A549 (cell line): ENCODE results near the gene TRIP6. TPM values are rescaled to one million over a fixed set of nuclear protein-coding genes. Genes with fewer than 3 reads are reported as not detected.
A peak's percentile ranks its signal among the peaks of the same experiment; 100 is the strongest.

Experiments
- ATAC-seq, 2 experiments: fragments of 200-7000 bp in 1 of 2; fragments of >200 bp in 1 of 2; cut with Nextera tagmentation in 1 of 2; cut with Tn5 transposase in 1 of 2; 3 replicates each; pipeline versions ENCODE4 v1.8.0 to v1.9.1; 2018 to 2020; ENCODE audit warnings: mild to moderate bottlenecking in 1 of 2, moderate library complexity in 1 of 2
- CTCF ChIA-PET: fragments of 300-600 bp; sonication (Branson Sonifier 250); formaldehyde crosslinking; extraction: SDS; loops from one replicate; lab custom pipeline; 2021; ENCODE audit warnings: antibody characterized with exemption, inconsistent platforms; lab: Yijun Ruan, JAX
- POLR2A ChIA-PET: fragments of 350-600 bp; formaldehyde crosslinking; extraction: SDS; loops from one replicate; lab custom pipeline; 2021; ENCODE audit warnings: antibody characterized with exemption, inconsistent platforms; lab: Yijun Ruan, JAX
- DNase-seq, 2 experiments: peaks; one replicate each; pipeline versions ENCODE4 v3.0.0 to v3.0.0-alpha.2; 2011 to 2016; ENCODE audit warnings: low read depth in 1 of 2, low spot score in 1 of 2
- FAIRE-seq: peaks from 2 replicates; lab custom pipeline; 2011; peaks lifted over from hg19 to GRCh38; lab: Jason Lieb, UNC
- H3K27ac ChIP-seq, 2 experiments: fragments of >200 bp; sonication (Bioruptor Twin); formaldehyde crosslinking; 3 replicates each; pipeline ENCODE4 v1.5.1; 2016 to 2017
- H3K4me1 ChIP-seq: fragments of >200 bp; sonication (Bioruptor Twin); formaldehyde crosslinking; 3 replicates; pipeline ENCODE4 v1.6.1; 2016
- H3K4me2 ChIP-seq: fragments of >200 bp; sonication (Bioruptor Twin); formaldehyde crosslinking; 3 replicates; pipeline ENCODE4 v1.6.1; 2016
- H3K4me3 ChIP-seq: fragments of >200 bp; sonication (Bioruptor Twin); formaldehyde crosslinking; 3 replicates; pipeline ENCODE4 v1.5.1; 2016
- H3K9me3 ChIP-seq: fragments of >200 bp; sonication (Bioruptor Twin); formaldehyde crosslinking; 3 replicates; pipeline ENCODE4 v1.6.1; 2016
- CBX2 ChIP-seq: fragments of 200-600 bp; sonication (generic); IDR thresholded peaks from 2 replicates; pipeline ENCODE4 v1.6.1; 2016; ENCODE audit warnings: low read depth, mild to moderate bottlenecking, borderline replicate concordance
- CBX8 ChIP-seq: fragments of 200-600 bp; sonication (generic); IDR thresholded peaks from 2 replicates; pipeline ENCODE4 v1.6.1; 2016
- EHF ChIP-seq: fragments of 250-450 bp; sonication (Bioruptor Pico); IDR thresholded peaks from 2 replicates; pipeline ENCODE4 v1.5.0; 2020; ENCODE audit warnings: mild to moderate bottlenecking
- HOXB5 ChIP-seq: fragments of 250-450 bp; sonication (Bioruptor Pico); IDR thresholded peaks from 2 replicates; pipeline ENCODE4 v1.5.0; 2020; ENCODE audit warnings: mild to moderate bottlenecking, moderate library complexity
- JUNB ChIP-seq: fragments of >200 bp; sonication (Bioruptor Twin); formaldehyde crosslinking; IDR thresholded peaks from 2 replicates; pipeline ENCODE4 v1.6.1; 2016
- KDM5A ChIP-seq: fragments of 200-600 bp; sonication (generic); IDR thresholded peaks from 2 replicates; pipeline ENCODE4 v1.6.1; 2016; ENCODE audit warnings: antibody characterized with exemption, mild to moderate bottlenecking
- MYC ChIP-seq: IDR thresholded peaks from 2 replicates; pipeline ENCODE4 v1.6.1; 2012; ENCODE audit warnings: mild to moderate bottlenecking, inconsistent platforms, low read length, improper control_type of control experiment, borderline replicate concordance
- NPAS2 ChIP-seq: fragments of 250-450 bp; sonication (Bioruptor Pico); IDR thresholded peaks from 2 replicates; pipeline ENCODE4 v1.8.0; 2022; ENCODE audit warnings: mild to moderate bottlenecking, moderate library complexity, borderline replicate concordance
- RAD21 ChIP-seq, 2 experiments: fragments of >200 bp in 1 of 2; sonication (Bioruptor Twin) in 1 of 2; formaldehyde crosslinking in 1 of 2; IDR thresholded peaks in 1 of 2; conservative IDR thresholded peaks in 1 of 2; 2 replicates in 1 of 2; 3 replicates in 1 of 2; pipeline ENCODE4 v1.6.1; 2012 to 2018; ENCODE audit warnings: inconsistent platforms in 1 of 2
- SMC3 ChIP-seq: fragments of >200 bp; sonication (Bioruptor Twin); formaldehyde crosslinking; IDR thresholded peaks from 3 replicates; pipeline ENCODE4 v1.6.1; 2018; ENCODE audit warnings: inconsistent platforms
- ZNF302 ChIP-seq: fragments of 250-450 bp; sonication (Bioruptor Pico); IDR thresholded peaks from 2 replicates; pipeline ENCODE4 v1.9.0; 2021; ENCODE audit warnings: inconsistent platforms, mild to moderate bottlenecking, moderate library complexity
- WGBS: methylation state at CpG from one replicate; pipeline ENCODE4 v1.1.6; 2017; ENCODE audit errors: missing lambda C conversion rate; 5-methylcytosine and 5-hydroxymethylcytosine counted together
- polyA plus RNA-seq, 4 experiments: library from polyadenylated mRNA; depleted of rRNA in 3 of 4; stranded (reverse); fragments of >200 nt; fragmentation: RNase III in 1 of 4; extraction: RNeasy Plus Mini Kit Qiagen cat#74134 plus additional on column Dnase treatment in 1 of 4; gene quantifications; 2 replicates in 3 of 4; 3 replicates in 1 of 4; pipeline ENCODE4 v1.2.3, GENCODE V29; 2011 to 2017
- TF ChIP-seq, protein P1 (sequence below): fragments of 200-600 bp; sonication (generic); IDR thresholded peaks from 2 replicates; pipeline ENCODE4 v1.6.1; 2016; ENCODE audit warnings: antibody characterized with exemption, mild to moderate bottlenecking, moderate library complexity

TRIP6 gene
- polyA plus RNA-seq, 2 of the 4 experiments (the other 2 are of a cell fraction) = 18.0 to 38.5 TPM

DNA sequence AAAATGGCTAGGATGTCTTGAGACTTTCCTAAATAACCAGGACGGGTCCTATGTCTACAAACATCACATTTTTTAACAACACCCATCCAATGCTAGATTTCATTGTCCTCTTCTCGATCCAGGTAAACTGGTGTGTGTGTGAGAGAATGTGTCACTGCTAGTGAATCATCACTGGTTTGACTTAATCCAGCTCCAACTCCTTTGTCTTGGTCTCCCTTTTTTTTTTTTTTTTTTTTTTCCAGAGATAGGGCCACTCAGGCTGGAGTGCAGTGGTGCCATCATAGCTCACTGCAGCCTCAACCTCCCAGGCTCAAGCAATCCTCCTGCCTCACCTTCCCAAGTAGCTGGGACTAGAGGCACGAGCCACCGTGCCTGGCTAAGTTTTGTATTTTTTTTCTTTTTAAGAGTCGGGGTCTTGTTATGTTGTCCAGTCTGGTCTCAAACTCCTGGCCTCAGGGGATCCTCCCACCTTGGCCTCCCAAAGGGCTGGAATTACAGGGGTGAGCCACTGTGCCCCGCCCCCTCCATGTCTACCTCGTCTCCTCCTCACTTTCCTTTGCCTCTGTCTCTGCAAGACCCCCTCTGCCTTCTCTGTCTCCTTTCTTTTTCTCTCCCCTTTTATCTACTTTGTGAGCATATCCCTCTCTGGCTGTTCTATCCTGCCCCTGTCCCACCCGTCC is 24.5 kb downstream of the TRIP6 start:
- DNase-seq = peak in 1 of 2 experiments; percentile 48
- WGBS = 58% methylated on average over 8 of the region's 8 CpGs
- Histone ChIP-seq H3K9me3 (no peaks in the 10 kb centered on the region), H3K4me3 (no peak overlapping the region), H3K4me2 (peak overlapping the region; percentile 89; the same call in 1 of the 3 replicates), H3K4me1 (peaks cover 49% of the 10 kb centered on the region), H3K27ac (peak overlapping the region in 1 of 2 experiments; percentile 95; a peak in 1 of 6 replicates)
- TF ChIP-seq CBX8 (no peak), MYC (no peak)
- CTCF ChIA-PET = interaction anchor here (0.8 to 5.0 kb wide), 5 partner anchors 11 to 188 kb away, joined by 3 to 23 read pairs (median 3); no protein-coding TSS in a partner anchor
- ATAC-seq = no peak
- POLR2A ChIA-PET = interaction anchor here (0.6 to 1.6 kb wide), 3 partner anchors 17 to 203 kb away, joined by 3 to 5 read pairs (median 5); partner anchors contain the start of gene SRRT
- peak; percentile 46 for FAIRE-seq

DNA sequence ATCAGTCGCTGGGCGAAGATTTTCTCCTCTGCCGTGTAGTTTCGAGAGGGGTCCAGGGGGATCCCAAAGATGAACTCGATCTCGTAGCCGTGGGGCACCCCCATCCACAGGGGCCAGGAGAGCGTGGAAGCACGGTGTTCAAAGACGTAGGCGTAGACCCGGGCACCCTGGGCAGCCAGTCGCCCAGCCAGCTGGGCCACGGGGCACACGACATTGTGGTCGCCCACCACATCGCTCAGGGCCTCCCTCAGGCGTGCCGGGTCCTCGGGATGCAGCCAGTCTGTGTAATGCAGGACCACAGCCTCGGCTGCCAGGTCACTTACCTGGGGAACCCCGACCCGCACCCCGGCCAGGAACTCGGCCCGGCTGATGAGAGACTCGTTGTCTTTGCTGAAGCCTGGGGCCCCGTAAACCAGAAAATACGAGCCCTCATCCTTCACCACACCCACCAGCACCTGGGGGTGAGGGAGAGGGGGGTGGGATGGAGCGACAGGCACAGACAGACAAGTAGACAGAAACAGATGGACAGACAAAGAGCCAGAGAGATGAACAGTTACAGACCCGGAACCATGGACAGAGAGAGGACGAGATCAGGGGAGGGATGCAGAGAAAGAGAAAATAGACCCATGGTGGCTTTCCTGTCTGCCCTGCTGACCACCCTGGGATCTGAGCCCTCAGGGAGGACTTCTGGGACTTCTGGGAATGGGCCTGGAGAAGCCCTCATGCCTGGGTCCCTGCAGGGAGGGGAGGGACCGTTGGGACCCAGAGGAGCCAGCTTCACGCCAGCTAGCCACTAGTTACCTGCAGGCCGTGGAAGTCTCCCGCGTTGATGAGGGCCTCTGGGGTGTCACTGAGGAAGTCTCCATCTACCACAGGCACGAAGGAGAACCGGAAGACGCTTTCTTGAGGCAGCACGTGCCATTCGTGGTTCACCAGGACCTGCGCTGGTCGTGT is 25.5 kb downstream of the TRIP6 start:
- Histone ChIP-seq H3K4me1 (peaks cover 46% of the 10 kb centered on the region), H3K4me3 (no peak overlapping the region)
- WGBS = 85% methylated on average over 23 of the region's 44 CpGs
- DNase-seq (no peak), FAIRE-seq (no peak)
- TF ChIP-seq CBX2 (no peak), NPAS2 (CRISPR knock-in tag) (no peak), RAD21 (conservative IDR thresholded peaks at IDR 0.05 in 1 of 2, IDR thresholded peaks at IDR 0.05 in 1 of 2) (no peak), ZNF302 (CRISPR knock-in tag) (no peak), HOXB5 (CRISPR knock-in tag) (no peak)
- TF ChIP-seq, protein P1, sequence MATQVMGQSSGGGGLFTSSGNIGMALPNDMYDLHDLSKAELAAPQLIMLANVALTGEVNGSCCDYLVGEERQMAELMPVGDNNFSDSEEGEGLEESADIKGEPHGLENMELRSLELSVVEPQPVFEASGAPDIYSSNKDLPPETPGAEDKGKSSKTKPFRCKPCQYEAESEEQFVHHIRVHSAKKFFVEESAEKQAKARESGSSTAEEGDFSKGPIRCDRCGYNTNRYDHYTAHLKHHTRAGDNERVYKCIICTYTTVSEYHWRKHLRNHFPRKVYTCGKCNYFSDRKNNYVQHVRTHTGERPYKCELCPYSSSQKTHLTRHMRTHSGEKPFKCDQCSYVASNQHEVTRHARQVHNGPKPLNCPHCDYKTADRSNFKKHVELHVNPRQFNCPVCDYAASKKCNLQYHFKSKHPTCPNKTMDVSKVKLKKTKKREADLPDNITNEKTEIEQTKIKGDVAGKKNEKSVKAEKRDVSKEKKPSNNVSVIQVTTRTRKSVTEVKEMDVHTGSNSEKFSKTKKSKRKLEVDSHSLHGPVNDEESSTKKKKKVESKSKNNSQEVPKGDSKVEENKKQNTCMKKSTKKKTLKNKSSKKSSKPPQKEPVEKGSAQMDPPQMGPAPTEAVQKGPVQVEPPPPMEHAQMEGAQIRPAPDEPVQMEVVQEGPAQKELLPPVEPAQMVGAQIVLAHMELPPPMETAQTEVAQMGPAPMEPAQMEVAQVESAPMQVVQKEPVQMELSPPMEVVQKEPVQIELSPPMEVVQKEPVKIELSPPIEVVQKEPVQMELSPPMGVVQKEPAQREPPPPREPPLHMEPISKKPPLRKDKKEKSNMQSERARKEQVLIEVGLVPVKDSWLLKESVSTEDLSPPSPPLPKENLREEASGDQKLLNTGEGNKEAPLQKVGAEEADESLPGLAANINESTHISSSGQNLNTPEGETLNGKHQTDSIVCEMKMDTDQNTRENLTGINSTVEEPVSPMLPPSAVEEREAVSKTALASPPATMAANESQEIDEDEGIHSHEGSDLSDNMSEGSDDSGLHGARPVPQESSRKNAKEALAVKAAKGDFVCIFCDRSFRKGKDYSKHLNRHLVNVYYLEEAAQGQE = no peak
- TF ChIP-seq, all 56 proteins: peak for 0
- Histone ChIP-seq H3K27ac (no peak overlapping the region), H3K4me2 (no peak overlapping the region), H3K9me3 (no peaks in the 10 kb centered on the region)
- ATAC-seq = no peak
- CTCF ChIA-PET = interaction anchor here (2.3 to 5.0 kb wide), 5 partner anchors 162 to 242 kb away, joined by 13 to 71 read pairs (median 25); no protein-coding TSS in a partner anchor
- POLR2A ChIA-PET = interaction anchor here (1.6 kb wide), 1 partner anchor 18 kb away, joined by 5 read pairs; the partner anchor contains the start of gene SRRT

DNA sequence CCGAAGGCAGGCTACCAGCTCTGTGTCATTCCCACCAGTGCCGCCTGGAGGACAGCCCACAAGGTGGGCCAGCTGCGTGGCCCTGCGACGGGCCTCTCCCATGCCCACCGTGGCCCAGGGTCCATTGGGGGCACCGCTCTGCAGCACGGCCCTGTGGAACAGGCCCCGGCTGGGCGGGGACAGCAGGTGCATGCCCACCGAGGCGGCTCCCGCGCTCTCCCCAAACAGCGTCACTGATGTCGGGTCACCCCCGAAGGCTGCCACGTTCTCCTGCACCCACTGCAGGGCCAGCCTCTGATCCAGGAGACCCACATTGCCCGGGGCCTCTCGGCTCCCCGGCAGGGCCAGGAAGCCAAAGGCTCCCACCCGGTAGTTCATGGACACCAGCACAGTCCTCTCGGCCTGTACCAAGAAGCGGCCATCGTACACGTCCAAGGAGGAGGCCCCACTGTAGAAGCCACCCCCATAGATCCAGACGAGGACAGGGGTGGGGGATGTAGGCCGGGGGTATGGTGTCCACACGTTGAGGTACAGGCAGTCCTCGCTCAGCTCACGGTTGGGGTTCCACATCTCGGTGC is 26.2 kb downstream of the TRIP6 start:
- 83% methylated on average over 6 of the region's 32 CpGs for WGBS
- TF ChIP-seq JUNB = no peak
- no peak for TF ChIP-seq SMC3
- TF ChIP-seq EHF (CRISPR knock-in tag) = no peak
- TF ChIP-seq KDM5A = no peak

More for the DNA sequence above, 26.2 kb downstream of the TRIP6 start:
- H3K27ac ChIP-seq = no peak overlapping the region
- peaks cover 39% of the 10 kb centered on the region for H3K4me1 ChIP-seq
- ChIA-PET CTCF (interaction anchor here (1.1 to 5.0 kb wide), 19 partner anchors 8 to 389 kb away, joined by 3 to 71 read pairs (median 13); partner anchors contain the start of gene SRRT), POLR2A (no interaction called here)
- ATAC-seq (no peak), FAIRE-seq (no peak), DNase-seq (no peak)
- H3K4me2 ChIP-seq = no peak overlapping the region
- no peaks in the 10 kb centered on the region for H3K9me3 ChIP-seq
- H3K4me3 ChIP-seq = no peak overlapping the region
